ENCODE data around the gene ASTN1.

ASTN1 gene

DNA sequence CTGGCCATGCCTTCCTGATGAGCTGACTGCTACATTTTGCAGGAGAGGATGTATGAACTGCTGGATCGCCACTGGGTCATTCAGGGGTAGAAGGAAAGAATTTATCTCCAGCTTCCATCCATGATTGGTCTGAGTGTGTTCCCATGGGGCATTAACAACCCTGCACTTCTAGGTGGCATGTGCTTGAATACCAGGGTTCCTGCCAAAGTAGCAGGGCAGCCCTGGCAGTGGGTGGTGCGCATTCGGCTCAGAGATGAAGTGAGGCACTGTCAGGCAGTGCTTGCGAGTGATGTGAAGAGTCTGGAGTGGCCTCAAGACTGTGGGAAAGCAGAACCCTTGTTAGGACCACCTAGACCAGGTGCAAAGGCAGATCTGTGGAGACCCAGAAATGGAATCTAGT lies 294.9 kb downstream of the ASTN1 start:
- DNase-seq: no peak

- DNase-seq: no peak
Observed at GRCh38 chr1:176866011-176866714, 298.3 kb downstream of the ASTN1 start.

GRCh38 chr1:176864211-176864610 lies 300.3 kb downstream of the ASTN1 start:
- DNase-seq: no peak

GRCh38 chr1:176863613-176864012 lies 300.9 kb downstream of the ASTN1 start:
- DNase-seq: no peak

DNA sequence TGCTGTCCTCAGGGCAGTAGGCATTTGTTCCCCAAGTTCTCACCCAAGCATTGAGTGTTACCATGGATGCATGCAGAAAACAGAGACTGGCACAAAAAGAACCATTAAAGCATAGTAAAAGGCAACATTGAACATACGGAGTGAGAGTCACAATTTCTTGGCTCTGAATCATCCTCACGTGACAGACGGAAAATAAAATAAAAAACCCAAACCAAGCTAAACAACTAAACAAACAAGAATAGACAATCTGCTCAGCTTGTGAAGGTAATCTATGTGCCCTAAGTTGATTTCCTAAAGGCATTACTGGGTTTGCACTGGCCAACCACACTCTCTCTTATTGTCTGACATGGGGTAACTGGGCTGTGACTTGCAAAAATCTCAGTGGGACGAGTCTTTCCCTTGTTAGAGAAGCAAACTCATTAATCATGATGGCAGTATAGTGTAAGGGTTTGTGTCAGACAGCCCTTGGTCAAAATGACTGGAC lies 306.0 kb downstream of the ASTN1 start:
- no peak for DNase-seq

DNA sequence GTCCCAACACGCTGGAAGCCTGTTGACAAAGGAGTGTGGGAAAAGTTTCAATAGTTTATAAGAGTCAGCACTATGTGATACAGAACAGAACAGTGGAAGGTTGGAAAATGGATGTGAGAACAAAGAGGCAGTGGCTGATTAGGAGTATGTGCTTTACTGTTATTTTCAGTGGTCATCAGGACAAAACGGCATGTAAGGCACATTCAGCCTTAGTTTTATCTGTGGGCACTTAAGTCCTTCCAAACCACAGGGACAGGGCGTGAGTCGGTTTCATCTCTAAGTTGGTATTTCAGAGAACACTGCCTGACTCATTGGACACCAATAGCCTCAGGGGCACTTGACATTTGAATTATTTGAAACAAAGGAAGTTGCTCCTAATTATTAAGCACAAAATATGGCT lies 306.9 kb downstream of the ASTN1 start:
- no peak for DNase-seq

GRCh38 chr1:176854758-176855745 lies 309.5 kb downstream of the ASTN1 start:
- no peak for DNase-seq

DNA sequence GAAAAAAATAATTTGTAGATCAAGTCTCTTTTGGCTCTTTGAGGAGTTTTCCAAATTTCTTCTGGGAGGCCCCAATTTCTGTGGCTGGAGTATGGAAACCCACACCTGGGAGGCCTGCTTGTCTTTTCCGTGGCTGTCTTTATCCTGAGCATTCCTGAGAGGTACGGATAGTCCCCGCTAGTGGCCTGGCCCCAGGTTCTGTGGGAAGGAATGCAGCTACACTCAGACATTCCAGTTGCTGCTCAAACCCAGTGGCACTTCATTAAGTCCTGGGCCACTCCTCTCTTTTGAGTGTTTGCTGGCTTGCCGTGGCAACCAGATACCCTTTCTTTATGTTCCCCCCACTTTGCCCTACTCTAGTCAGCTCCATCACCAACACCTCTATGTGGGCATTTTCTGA lies 310.4 kb downstream of the ASTN1 start:
- DNase-seq: no peak

DNA sequence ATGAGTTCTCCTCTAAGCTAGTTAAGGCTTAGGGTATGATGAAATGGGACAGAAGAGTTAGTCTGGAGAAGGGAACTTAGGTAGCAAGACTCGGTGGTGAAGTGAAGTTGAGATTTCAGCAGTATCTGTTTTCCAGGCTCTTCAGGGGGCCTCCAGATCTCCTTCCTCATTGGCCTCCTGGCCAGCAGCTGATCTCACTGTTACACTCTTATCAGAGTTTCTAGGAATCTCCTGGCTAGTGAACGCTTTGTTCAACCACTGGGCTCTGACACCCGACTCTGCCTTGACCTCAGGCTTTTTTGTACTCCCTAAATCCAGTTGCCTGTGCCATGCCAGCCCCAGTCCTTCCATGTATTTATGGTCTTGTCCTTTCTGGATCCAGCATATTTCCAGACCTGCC lies 311.0 kb downstream of the ASTN1 start:
- no peak for DNase-seq

- DNase-seq: no peak
Observed at GRCh38 chr1:176852124-176852523, 312.4 kb downstream of the ASTN1 start.

GRCh38 chr1:176850871-176851270 lies 313.6 kb downstream of the ASTN1 start:
- no peak for DNase-seq

GRCh38 chr1:176849281-176849680 lies 315.2 kb downstream of the ASTN1 start:
- DNase-seq: no peak

DNA sequence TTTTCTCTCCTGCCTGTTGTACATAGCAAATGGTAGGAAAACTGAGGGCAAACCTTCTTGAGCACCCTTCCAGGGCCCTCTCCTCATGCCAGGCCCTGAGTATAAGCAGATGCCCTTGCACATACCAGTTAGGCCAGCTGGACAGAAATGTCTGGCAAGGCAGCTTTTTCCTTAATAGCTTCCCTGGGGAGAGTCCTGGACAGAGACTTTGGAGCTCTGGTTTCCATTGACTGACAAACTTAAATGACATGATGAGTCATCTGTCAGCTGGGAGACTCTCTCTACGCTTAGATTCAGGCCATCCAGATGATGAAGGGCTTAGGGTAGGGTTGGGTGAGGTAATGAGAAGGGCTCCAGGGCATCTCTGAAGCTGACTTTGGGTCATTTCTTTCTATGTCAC lies 317.5 kb downstream of the ASTN1 start:
- no peak for DNase-seq

DNA sequence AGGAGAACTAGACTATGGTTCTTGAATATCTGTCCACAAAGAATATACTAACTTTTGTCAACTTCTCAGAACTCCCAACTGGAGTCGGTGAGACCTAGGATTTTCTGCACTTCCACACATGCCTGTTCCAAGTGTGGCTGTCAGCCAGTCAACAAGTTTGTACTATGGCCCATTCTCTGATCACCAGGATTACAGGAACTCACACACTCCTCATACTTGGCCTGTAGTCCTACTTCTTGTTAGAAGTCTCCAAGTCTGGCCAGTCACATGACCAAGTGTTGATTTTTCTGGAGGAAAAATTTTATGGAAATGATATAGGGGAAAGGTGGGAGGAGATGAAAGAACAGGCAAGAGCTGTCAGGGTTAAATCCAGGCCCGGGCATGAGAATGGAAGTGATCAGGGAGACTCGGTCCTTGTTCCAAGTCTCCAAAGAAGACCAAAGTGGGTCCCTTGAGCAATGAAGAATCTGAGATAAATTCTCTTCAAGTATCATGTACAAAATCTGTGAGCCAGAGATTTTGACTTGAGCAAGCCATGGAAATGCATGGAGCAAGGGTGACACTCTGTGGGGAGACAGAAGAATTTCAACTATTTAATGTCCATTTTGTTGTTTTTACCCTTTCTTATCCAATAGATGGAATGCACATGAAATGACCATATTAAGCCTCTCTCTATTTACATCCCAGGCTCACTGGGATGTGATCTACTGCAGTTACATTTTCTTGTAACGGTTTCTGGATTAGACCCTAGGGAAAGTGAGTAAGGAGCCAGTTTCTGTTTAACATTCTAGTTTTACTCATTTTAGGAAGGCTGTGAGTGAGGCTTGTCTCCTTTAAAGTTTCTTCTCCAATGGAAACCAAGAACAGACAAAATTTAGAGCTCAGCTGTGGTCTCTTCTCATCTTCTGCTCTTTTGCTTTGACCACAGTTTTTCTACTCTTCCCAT lies 320.9 kb downstream of the ASTN1 start:
- DNase-seq: no peak

GRCh38 chr1:176841238-176841637 lies 323.3 kb downstream of the ASTN1 start:
- no peak for DNase-seq

- DNase-seq: no peak
Observed at GRCh38 chr1:176839216-176839615, 325.3 kb downstream of the ASTN1 start.

- no peak for DNase-seq
Observed at GRCh38 chr1:176838276-176838995, 326.1 kb downstream of the ASTN1 start.

DNA sequence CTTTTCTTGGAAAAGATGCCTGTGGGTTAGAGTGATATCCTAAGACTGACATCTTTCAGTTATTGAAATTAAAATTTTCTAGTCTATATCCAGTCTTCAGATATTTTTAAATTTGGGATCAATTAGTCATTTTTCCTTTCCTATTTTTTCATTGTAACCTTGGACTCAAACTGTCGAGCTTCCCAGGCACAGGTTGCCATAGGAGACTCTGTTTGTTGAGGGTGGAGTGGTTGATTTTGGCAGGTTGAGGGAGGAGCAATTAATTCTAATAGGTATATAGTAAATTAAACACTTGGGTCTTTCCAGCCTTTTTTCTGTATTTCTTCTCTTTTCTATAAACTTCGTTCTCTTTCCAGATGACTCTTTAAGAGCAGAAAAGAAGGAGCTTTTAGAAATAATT lies 326.8 kb downstream of the ASTN1 start:
- DNase-seq: no peak

- DNase-seq: no peak
Observed at GRCh38 chr1:176831150-176831549, 333.4 kb downstream of the ASTN1 start.

DNA sequence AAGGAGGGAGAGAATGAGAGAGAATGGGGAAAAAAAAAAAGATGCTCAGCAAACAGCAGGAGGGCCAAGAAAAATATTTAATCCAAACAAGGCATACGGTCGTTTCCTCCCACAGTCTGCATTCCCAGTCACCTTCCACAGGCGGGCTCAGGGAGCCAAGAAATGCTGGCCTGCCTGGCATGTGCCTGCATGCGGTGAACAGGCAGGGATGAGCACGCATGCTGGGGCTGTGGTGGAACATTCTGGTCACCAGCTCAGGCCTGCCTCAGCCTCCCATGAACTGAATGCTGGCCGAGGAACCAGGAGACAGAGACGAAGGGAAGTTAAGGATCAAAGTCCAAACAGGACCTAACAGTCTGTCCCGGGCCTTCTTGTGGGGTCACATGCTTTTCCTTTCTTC lies 335.3 kb downstream of the ASTN1 start:
- DNase-seq: no peak

DNA sequence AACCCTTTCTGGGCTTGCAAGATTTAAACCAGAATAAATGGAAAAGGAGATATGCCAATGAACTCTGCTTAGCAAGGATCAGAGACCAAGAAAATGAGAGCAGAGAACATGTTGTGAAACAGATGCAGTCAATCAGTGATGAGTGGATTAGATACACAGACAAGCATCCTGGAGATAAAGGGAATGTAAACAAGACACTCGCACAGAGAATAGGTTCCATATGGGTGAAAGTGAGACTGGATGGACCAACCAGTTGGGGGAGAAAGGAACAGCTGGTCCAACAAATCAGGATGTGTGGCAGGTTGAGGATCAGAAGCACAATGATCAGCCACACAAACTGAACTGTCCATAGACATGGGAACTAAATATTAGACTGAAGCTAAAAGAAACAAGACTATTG lies 338.2 kb downstream of the ASTN1 start:
- DNase-seq: no peak

DNA sequence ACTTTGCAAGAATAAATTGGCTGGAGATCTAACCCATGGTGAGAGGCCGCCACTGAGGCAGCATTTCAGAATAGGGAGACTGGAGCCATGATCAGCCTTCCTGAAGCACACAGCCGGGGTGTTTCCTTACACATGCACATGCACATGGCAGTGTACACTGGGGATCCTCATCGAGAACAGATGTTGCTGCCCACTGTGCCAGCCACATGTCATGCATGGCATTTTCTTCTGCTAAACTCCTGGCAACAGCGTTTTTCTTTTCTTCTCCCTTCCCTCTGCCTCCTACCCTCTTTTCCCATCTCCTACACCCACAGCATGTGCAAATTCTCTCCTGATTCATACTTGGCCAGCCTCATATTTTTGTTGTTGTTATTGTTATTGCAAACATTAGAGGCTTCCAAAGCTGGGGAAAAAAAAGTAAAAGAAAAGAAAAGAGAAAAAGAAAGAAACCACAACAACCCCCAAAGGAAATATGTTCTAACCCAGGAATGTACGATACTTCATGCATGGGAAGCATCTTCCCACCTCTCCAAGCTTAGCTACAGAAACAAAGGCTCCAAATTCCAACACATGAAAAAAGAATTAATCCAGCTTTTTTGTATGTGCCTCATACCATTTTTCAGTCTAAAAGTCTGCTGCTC lies 344.0 kb downstream of the ASTN1 start:
- no peak for DNase-seq

All from CD4-positive, alpha-beta T cell treated with Interleukin-15 for 1 hour (primary cell).